OCI-LY7 (cell line): ENCODE results near the gene KIF7. TPM values are rescaled to one million over a fixed set of nuclear protein-coding genes. Genes with fewer than 3 reads are reported as not detected.

Experiments
- BruUV-seq: library from RNA; stranded (reverse); fragments of 400-500 nt; replicated peaks from 2 replicates; lab custom pipeline; 2021; lab: Mats Ljungman, UMichigan
- CTCF ChIA-PET: fragments of 300-600 bp; sonication (Branson Sonifier 250); formaldehyde crosslinking; loops from one replicate; lab custom pipeline; 2022; ENCODE audit warnings: antibody characterized with exemption; ENCODE audit not compliant: unreplicated experiment; lab: Charles Lee
- POLR2A ChIA-PET: fragments of 300-600 bp; sonication (Branson Sonifier 250); formaldehyde crosslinking; loops from one replicate; lab custom pipeline; 2022; ENCODE audit warnings: antibody characterized with exemption; lab: Charles Lee
- DNase-seq: peaks from one replicate; pipeline ENCODE4 v3.0.0-alpha.2; 2015; ENCODE audit warnings: low spot score
- H2AFZ ChIP-seq: fragments of 200-600 bp; sonication (generic), shearing (Covaris generic); 2 replicates; pipeline ENCODE4 v1.6.1; 2014; ENCODE audit warnings: mild to moderate bottlenecking, antibody characterized with exemption, low read length, moderate library complexity
- H3K27ac ChIP-seq: fragments of 200-600 bp; sonication (generic); 2 replicates; pipeline ENCODE4 v1.5.1; 2014; ENCODE audit warnings: mixed run types, low read depth, mild to moderate bottlenecking, moderate library complexity, low read length, inconsistent platforms; ENCODE audit not compliant: poor library complexity, severe bottlenecking
- H3K36me3 ChIP-seq: fragments of 200-600 bp; sonication (generic); 2 replicates; pipeline ENCODE4 v1.6.1; 2014; ENCODE audit warnings: mild to moderate bottlenecking, antibody characterized with exemption, low read length, moderate library complexity, mixed read lengths; ENCODE audit not compliant: insufficient read depth
- H3K4me1 ChIP-seq: fragments of 200-600 bp; sonication (generic); 2 replicates; pipeline ENCODE4 v1.5.1; 2014; ENCODE audit warnings: mild to moderate bottlenecking, low read length; ENCODE audit not compliant: insufficient read depth, poor library complexity, severe bottlenecking
- H3K4me2 ChIP-seq: fragments of 200-600 bp; sonication (generic); 2 replicates; pipeline ENCODE4 v1.6.1; 2014; ENCODE audit warnings: mild to moderate bottlenecking, low read length
- H3K4me3 ChIP-seq: fragments of 200-600 bp; sonication (generic); 2 replicates; pipeline ENCODE4 v1.5.1; 2014; ENCODE audit warnings: mild to moderate bottlenecking, low read depth, low read length; ENCODE audit not compliant: poor library complexity, severe bottlenecking
- H3K79me2 ChIP-seq: fragments of 200-600 bp; sonication (generic); 2 replicates; pipeline ENCODE4 v1.6.1; 2016; ENCODE audit warnings: low read depth, mild to moderate bottlenecking, low read length, moderate library complexity, mixed read lengths; ENCODE audit not compliant: insufficient read depth
- H3K9me2 ChIP-seq: fragments of 200-600 bp; sonication (generic); 2 replicates; pipeline ENCODE4 v1.6.1; 2016; ENCODE audit warnings: mild to moderate bottlenecking, low read length, mixed read lengths; ENCODE audit not compliant: insufficient read depth
- H3K9me3 ChIP-seq: fragments of 200-600 bp; sonication (generic); 2 replicates; pipeline ENCODE4 v1.6.1; 2014; ENCODE audit warnings: mild to moderate bottlenecking, mixed run types, low read length, mixed read lengths
- H4K20me1 ChIP-seq: fragments of 200-600 bp; sonication (generic); 2 replicates; pipeline ENCODE4 v1.6.1; 2014; ENCODE audit warnings: mild to moderate bottlenecking, antibody characterized with exemption, low read length, moderate library complexity, mixed read lengths; ENCODE audit not compliant: insufficient read depth
- EZH2phosphoT487 ChIP-seq: fragments of 200-600 bp; sonication (generic); IDR thresholded peaks from 2 replicates; pipeline ENCODE4 v1.6.1; 2018; ENCODE audit warnings: low read depth, borderline replicate concordance, mild to moderate bottlenecking, mixed run types, antibody characterized with exemption, low read length, moderate library complexity, mixed read lengths
- intact Hi-C: fragments of 100-400 bp; cut with micrococcal nuclease; formaldehyde crosslinking; loops from one replicate; pipeline ENCODE4 v1.10.0; 2022; ENCODE audit not compliant: unreplicated experiment
- total RNA-seq, 2 experiments: library from RNA; depleted of rRNA in 1 of 2; stranded (reverse); fragments of >200 nt in 1 of 2; shearing (Covaris generic) in 1 of 2; gene quantifications; 2 replicates each; pipeline ENCODE4 v1.2.3, GENCODE V29; 2014 to 2022
- TF ChIP-seq, protein P1 (sequence below): fragments of 200-600 bp; sonication (generic); conservative IDR thresholded peaks from 2 replicates; pipeline ENCODE4 v1.5.1; 2014; ENCODE audit warnings: mild to moderate bottlenecking, antibody characterized with exemption, low read length, moderate library complexity, mixed read lengths

The KIF7 gene
- total RNA-seq, 2 experiments from 2014 or later: 0.10 TPM; not detected in 1

- no TSS peak for BruUV-seq
- no peaks in the 10 kb centered on the region for H3K9me2 ChIP-seq
- H3K36me3 ChIP-seq: no peaks in the 10 kb centered on the region
- CTCF ChIA-PET: no interaction called here
- no peak overlapping the region for H2AFZ ChIP-seq
- H4K20me1 ChIP-seq: no peaks in the 10 kb centered on the region
- no peak overlapping the region for H3K27ac ChIP-seq
- intact Hi-C loops: no loop called here
- no peak overlapping the region for H3K4me2 ChIP-seq
- POLR2A ChIA-PET: interaction anchor here (0.7 kb wide), 2 partner anchors 49 to 814 kb away, joined by 3 read pairs; no protein-coding TSS in a partner anchor
- H3K4me1 ChIP-seq: no peaks in the 10 kb centered on the region
- no peaks in the 10 kb centered on the region for H3K9me3 ChIP-seq
- no peak overlapping the region for H3K4me3 ChIP-seq
- TF ChIP-seq, protein P1, sequence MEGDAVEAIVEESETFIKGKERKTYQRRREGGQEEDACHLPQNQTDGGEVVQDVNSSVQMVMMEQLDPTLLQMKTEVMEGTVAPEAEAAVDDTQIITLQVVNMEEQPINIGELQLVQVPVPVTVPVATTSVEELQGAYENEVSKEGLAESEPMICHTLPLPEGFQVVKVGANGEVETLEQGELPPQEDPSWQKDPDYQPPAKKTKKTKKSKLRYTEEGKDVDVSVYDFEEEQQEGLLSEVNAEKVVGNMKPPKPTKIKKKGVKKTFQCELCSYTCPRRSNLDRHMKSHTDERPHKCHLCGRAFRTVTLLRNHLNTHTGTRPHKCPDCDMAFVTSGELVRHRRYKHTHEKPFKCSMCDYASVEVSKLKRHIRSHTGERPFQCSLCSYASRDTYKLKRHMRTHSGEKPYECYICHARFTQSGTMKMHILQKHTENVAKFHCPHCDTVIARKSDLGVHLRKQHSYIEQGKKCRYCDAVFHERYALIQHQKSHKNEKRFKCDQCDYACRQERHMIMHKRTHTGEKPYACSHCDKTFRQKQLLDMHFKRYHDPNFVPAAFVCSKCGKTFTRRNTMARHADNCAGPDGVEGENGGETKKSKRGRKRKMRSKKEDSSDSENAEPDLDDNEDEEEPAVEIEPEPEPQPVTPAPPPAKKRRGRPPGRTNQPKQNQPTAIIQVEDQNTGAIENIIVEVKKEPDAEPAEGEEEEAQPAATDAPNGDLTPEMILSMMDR: no peak
- no peak for TF ChIP-seq EZH2phosphoT487
- no peaks in the 10 kb centered on the region for H3K79me2 ChIP-seq
- DNase-seq: no peak
Observed at GRCh38 chr15:89656116-89656815, 999 bp upstream of the KIF7 start.

DNA sequence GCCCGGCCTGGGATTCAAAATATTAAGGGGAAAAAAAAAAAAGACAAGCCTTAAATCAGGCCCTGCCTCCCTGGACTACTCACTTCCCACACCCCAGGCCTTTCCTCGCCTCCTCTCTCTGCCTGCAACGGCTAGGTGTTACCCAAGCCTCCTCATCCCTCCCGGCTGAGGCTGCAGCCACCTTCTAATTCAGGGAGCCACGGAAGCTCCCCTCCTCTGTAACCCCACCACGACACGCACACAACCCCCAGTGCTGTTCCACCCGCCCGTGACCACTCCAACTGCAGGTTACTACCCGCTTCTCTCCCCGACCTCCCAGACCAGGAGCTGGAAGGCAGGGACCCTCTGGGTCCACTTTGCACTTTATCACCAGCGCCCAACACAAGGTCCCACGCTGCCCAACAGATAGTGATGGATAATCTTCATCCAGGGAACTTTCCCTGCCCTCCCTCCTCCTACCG lies 936 bp downstream of the KIF7 start:
- no peak for DNase-seq
- H3K4me3 ChIP-seq: no peak overlapping the region
- ChIA-PET POLR2A (no interaction called here), CTCF (interaction anchor here (0.6 kb wide), 1 partner anchor 782 kb away, joined by 3 read pairs; no protein-coding TSS in a partner anchor)
- H3K4me1 ChIP-seq: no peaks in the 10 kb centered on the region
- no TSS peak for BruUV-seq
- no peak overlapping the region for H3K4me2 ChIP-seq
- no peaks in the 10 kb centered on the region for H4K20me1 ChIP-seq
- no peaks in the 10 kb centered on the region for H3K79me2 ChIP-seq
- TF ChIP-seq EZH2phosphoT487: no peak
- TF ChIP-seq, protein P1: no peak
- H3K9me3 ChIP-seq: no peaks in the 10 kb centered on the region
- H3K9me2 ChIP-seq: no peaks in the 10 kb centered on the region
- intact Hi-C loops: no loop called here
- no peak overlapping the region for H3K27ac ChIP-seq
- no peak overlapping the region for H2AFZ ChIP-seq
- H3K36me3 ChIP-seq: no peaks in the 10 kb centered on the region

- Histone ChIP-seq H3K9me2 (no peaks in the 10 kb centered on the region), H4K20me1 (no peaks in the 10 kb centered on the region), H3K79me2 (no peaks in the 10 kb centered on the region), H3K9me3 (no peaks in the 10 kb centered on the region), H3K4me3 (no peak overlapping the region), H3K27ac (no peak overlapping the region), H3K36me3 (no peaks in the 10 kb centered on the region), H3K4me1 (no peaks in the 10 kb centered on the region), H3K4me2 (no peak overlapping the region), H2AFZ (no peak overlapping the region)
- TF ChIP-seq EZH2phosphoT487: no peak
- TF ChIP-seq, protein P1: no peak
- CTCF ChIA-PET: no interaction called here
- intact Hi-C loops: no loop called here
- no peak for DNase-seq
- no TSS peak for BruUV-seq
- POLR2A ChIA-PET: no interaction called here
Observed at GRCh38 chr15:89653578-89653977, 1.7 kb downstream of the KIF7 start.
